ENCODE data around the gene NTM.

DNA sequence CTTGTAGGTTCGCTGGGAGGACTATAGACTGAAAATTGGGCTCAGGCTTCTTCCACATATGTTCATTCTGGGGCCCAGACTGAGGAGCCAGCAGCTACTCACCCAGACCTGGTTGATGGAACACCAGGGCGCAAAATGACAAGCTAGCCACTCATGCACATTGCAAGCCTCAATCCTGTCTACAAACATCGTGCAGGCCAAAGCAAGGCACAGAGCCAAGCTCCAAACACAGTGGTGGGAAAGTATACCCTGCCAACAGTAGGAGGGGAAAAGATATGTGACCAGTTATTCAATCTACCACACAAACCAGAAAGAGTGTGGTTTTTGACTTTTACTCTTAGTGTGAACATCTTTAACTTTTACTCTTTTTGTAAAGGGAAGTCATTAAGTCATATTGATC, 660.5 kb downstream of the NTM start:
- TF ChIP-seq, protein P1, sequence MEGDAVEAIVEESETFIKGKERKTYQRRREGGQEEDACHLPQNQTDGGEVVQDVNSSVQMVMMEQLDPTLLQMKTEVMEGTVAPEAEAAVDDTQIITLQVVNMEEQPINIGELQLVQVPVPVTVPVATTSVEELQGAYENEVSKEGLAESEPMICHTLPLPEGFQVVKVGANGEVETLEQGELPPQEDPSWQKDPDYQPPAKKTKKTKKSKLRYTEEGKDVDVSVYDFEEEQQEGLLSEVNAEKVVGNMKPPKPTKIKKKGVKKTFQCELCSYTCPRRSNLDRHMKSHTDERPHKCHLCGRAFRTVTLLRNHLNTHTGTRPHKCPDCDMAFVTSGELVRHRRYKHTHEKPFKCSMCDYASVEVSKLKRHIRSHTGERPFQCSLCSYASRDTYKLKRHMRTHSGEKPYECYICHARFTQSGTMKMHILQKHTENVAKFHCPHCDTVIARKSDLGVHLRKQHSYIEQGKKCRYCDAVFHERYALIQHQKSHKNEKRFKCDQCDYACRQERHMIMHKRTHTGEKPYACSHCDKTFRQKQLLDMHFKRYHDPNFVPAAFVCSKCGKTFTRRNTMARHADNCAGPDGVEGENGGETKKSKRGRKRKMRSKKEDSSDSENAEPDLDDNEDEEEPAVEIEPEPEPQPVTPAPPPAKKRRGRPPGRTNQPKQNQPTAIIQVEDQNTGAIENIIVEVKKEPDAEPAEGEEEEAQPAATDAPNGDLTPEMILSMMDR (IDR thresholded peaks at IDR 0.05) = no peak
- TF ChIP-seq POLR2A (IDR thresholded peaks at IDR 0.05) = no peak

All from uterus (tissue), 2 donors.